Endothelial cell of hepatic sinusoid (primary cell): ENCODE results near the gene CCDC33.
"Not testable (repeated sequence)": the region's sequence is repeated elsewhere in the genome, so short reads cannot be mapped to it uniquely, and the experiment has no call there.

Source experiments
- in situ Hi-C: cut with HindIII; loops from 2 replicates; pipeline ENCODE4 v1.10.0; 2017; ENCODE audit warnings: low sequenced_read_pairs

Gene CCDC33

DNA sequence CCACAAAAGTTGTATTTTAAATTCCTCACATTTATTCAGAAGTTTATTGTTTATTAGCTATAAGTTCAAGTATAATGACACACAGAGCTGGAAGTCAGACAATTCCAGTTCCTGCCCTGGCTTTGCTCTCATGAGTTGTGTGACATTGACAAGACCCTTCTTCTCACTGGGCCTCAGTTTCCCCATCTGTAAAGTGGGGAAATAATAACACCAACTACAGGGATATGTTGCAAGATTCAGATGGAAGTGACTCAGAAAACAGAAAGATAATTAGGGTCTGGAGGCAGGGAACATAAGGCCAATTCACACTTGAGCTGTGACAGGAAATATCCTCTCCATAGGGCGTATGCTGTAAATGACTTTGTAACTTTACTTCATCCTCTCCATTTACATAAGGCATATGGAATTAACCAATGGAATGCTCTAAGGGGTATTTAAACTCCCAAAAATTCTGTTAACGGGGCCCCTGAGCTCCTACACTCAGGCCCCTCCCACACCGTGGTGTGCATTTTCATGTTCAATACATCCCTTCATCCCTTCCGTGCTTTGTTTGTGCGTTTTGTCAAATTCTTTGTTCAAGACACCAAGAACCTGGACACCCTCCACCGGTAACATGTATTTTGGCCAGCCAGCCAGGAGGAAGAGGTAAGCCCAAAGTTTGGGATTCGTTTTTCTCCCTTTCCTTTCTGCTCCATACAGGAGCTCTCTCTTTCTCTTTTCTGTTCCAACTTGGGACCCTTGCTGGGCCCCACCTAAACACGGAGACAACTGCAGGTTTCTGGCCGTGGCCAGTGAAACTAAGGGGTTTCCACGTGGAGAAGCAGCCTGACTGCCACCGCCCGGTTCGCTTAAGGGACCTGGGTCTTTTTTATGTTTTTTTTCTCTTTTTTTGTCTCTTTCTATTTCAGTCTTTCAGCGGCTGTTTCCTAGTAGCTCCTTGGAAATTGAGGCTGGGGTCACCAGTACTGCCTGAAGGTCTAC lies 114.5 kb downstream of the CCDC33 start:
- in situ Hi-C loops = no loop called here

DNA sequence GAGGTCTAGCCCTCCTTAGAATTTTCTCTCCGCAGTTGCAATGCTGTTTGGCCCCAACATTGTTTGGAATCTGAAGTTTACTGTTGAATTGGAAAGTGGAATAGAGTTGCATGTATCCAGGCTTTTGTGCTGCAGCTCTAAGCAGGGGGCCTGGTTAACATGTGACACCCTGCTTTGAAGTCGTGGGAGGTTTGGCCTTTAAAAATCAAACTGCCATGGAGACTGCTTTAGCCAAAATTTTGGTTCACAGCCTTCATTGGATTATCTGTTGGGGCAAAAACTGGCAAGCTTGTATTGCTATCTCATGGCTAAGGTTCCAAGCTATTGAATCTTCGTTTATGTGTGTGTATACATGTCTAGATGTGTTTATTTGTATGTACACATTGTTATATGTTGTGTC lies 115.5 kb downstream of the CCDC33 start:
- in situ Hi-C loops = no loop called here

DNA sequence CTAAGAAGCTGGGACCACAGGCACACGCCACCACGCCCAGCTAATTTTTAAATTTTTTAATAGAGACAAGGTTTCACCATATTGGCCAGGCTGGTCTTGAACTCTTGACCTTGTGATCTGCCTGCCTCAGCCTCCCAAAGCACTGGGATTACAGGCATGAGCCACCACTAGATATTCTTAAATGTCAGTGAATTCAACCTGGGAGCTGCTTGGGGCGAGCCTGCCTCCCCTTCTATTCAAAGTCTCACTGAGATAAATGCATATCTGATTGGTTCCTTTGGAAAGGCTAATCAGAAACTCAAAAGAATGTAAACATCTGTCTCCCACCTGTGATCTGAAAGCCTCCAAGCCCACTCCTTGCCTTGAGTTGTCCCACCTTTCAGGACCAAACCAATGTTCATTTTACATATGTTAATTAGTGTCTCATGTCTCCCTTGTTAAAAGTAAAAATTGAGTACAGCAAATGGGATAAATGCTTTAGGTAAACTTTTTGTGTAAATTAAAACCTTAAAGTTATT lies 116.3 kb downstream of the CCDC33 start:
- in situ Hi-C loops = no loop called here

DNA sequence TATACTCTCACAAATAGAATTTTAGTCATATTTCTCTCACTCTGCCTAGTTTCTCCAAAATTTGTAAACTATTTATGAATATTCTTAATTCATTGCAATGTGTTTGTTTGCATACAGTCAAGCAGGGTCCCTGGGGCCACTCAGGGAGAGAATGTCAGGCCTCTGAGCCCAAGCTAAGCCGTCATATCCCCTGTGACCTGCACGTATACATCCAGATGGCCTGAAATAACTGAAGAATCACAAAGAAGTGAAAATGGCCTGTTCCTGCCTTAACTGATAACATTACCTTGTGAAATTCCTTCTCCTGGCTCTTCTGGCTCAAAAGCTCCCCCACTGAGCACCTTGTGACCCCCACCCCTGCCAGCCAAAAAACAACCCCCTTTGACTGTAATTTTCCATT lies 117.9 kb downstream of the CCDC33 start:
- in situ Hi-C loops = not testable (repeated sequence)

DNA sequence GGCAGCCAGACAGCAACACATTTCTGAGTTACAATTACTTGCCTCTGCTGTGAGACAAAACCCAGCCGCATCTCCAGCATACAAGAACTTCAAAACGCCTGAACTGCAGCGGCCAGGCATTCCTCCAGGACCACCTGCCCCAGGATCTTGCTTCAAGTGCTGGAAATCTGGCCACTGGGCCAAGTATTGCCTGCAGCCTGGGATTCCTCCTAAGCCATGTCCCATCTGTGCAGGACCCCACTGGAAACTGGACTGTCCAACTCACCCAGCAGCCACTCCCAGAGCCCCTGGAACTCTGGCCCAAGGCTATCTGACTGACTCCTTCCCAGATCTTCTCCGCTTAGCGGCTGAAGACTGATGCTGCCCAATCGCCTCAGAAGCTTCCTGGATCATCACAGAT lies 119.9 kb downstream of the CCDC33 start:
- in situ Hi-C loops = not testable (repeated sequence)

DNA sequence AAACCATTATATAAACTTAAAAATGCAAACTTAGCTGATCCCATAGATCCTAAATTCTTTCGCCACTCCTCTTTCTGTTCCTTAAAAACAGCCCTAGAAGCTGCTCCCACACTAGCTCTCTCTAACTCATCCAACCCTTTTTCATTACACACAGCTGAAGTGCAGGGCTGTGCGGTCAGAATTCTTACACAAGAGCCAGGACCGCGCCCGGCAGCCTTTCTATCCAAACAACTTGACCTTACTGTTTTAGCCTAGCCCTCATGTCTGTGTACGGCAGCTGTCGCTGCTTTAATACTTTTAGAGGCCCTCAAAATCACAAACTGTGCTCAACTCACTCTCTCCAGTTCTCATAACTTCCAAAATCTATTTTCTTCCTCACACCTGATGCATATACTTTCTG lies 121.4 kb downstream of the CCDC33 start:
- in situ Hi-C loops = not testable (repeated sequence)

DNA sequence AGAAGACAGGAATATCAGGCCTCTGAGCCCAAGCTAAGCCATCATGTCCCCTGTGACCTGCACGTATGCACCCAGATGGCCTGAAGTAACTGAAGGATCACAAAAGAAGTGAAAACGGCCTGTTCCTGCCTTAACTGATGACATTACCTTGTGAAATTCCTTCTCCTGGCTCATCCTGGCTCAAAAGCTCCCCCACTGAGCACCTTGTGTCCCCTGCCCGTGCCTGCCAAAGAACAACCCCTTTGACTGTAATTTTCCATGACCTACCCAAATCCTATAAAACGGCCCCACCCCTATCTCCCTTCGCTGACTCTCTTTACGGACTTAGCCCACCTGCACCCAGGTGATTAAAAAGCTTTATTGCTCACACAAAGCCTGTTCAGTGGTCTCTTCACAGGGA lies 123.2 kb downstream of the CCDC33 start:
- in situ Hi-C loops = not testable (repeated sequence)

DNA sequence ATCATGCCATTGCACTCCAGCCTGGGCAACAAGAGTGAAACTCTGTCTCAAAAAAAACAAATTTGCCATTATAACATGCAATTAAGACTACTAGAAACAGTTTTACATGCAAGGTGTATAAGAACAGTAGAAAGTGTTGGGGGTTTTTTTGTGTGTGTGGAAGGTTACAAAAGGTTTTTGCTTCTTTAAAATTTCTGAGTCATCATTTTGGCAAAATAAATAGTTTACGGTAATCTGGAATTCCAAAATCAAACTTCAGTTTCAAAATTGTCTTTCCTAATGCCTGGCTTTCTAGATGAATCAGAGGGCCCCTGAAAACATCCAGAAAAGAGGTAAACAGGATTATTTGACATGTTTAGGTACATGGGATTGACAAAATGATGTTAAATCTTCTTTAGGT lies 124.7 kb downstream of the CCDC33 start:
- in situ Hi-C loops = loop anchor here (5.0 kb wide), 1 partner anchor 44 kb away; no protein-coding TSS in a partner anchor

DNA sequence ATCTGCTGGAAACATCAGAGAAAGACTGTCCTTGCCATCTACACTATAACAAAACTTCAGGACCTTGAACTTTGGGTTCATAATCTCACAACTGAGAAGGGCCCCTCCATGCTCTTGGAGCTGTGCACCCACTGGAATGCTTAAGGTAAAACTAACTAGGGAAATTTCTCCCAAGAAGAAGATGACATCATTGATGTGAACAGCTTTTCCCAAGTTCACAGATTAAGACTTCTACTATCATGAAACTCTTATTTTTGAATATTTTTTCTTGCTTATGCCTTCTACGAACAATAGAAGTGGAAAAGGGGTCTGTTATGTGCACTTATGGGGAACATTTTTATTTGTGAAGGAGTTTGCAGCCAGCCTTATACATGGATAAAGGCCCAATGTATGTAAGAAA lies 126.4 kb downstream of the CCDC33 start:
- in situ Hi-C loops = loop anchor here (5.0 kb wide), 1 partner anchor 45 kb away; no protein-coding TSS in a partner anchor

DNA sequence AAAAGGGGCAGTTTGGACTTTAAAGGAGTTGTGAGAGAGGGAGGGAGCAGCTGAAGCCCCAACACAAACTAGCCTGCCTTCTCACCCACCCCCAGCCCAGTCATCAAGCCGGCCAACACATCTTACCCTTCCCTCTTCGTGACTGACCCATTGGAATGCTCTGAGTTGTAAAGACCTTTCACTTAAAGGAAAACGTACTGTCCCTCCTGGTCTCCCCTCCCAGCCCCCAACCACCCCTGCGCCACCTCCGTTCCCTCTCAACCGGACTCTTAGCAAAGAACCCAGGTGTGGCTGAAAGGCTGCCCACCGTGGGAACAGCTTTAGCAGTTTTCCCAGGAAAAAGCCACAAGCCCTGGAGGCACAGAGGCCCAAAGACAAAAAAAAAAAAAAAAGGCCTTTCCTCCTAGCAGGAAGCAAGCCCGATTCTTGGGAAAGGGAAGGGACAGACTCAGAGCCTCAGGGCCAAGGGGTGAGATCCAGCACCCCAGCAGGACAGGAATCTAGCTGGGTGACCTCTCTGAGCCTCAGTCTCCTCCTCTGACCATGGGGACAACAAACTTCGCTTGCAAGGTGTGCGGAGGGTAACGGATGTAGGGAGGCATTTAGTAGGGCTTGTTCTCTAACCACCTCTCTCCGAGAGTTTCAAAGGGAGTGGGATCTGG lies 128.9 kb downstream of the CCDC33 start:
- in situ Hi-C loops = loop anchor here (5.0 kb wide), 1 partner anchor 48 kb away; no protein-coding TSS in a partner anchor

DNA sequence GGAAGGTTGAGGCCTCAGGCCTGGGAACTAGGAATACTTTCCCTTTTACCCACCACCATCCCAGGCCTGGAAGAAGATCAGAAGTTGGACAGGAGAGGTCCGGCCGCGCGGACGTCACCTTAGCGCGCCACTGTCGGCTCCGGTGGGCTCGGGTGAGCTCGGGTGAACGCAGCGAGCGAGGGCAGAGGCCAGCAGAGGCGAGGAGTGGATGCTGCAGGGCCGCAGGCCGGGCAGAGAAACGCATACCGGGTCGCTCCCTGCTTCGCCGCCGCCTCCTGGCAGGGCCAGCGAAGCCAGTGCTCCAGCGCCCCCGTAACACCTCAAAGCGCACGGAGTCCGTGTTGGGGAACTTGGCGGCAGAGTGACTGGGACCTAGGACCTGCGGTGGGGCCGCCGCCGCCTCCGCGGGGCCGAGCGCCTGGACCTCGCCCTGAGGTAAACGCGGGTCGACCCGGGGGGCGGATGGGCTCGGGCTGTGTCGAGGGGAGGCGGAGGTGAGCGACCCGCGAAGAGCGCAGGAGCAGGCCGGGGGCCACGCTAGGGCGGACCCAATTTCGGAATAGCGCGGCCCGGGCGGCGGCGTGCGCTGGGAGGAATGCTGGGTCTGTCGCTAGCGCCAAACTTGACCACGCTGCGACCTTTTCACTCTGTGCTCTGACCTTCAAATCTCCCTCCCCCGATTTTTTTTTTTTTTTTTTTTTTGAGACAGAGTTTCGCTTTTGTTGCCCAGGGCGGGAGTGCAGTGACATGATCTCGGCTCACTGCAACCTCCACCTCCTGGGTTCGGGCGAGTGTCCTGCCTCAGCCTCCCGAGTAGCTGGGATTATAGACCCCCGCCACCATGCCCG lies 129.7 kb downstream of the CCDC33 start:
- in situ Hi-C loops = no loop called here

DNA sequence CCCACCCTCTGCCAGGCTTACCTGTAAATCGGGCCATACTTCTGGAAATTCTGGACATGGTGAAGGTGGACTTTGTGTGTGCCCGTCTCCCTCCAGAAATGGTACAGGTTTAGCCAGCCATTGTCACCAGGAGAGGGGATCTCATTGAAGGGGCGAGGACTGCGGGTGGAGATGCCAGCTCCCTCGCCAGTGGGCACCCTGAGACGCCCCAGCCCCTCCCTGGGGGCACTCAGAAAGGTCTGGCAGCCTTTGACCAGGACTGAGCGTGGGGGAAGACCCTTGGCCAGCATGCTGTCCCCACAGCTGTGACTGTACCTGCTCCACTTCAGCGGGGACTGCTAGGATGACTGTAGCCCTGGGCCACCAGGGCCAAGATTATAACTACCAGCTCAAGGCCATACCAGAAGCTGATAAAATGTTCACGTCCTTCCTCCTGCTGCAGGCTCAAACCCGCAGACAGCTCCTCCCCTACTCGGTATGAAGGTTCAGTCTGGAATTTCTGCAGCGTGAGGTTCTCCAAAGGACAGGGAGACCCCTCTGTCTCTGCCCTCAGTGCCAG lies 131.2 kb downstream of the CCDC33 start, which contains the start of gene CYP11A1:
CYP11A1 (minus strand) TSS at position 351 of the 559 bp plus-strand sequence; CDS start at position 290, 61 bp downstream.
- in situ Hi-C loops = no loop called here

DNA sequence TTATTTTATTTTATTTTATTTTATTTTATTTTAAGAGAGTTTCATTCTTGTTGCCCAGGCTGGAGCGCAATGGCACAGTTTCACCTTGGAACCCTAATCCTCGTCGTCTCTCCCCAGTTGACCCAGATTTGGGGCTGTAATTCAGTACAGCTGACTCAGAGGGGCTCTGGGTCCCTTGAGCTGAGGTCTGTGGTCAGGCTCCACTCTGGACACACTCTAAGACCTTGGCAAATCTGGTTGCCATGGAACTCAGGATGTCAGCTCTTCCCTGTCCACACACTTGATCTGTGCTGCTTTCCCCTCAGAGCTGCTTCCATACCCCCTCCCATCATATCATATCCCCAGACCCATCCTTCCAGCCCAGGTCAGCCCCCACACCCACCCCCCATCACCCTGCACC lies 132.0 kb downstream of the CCDC33 start:
- in situ Hi-C loops = no loop called here

DNA sequence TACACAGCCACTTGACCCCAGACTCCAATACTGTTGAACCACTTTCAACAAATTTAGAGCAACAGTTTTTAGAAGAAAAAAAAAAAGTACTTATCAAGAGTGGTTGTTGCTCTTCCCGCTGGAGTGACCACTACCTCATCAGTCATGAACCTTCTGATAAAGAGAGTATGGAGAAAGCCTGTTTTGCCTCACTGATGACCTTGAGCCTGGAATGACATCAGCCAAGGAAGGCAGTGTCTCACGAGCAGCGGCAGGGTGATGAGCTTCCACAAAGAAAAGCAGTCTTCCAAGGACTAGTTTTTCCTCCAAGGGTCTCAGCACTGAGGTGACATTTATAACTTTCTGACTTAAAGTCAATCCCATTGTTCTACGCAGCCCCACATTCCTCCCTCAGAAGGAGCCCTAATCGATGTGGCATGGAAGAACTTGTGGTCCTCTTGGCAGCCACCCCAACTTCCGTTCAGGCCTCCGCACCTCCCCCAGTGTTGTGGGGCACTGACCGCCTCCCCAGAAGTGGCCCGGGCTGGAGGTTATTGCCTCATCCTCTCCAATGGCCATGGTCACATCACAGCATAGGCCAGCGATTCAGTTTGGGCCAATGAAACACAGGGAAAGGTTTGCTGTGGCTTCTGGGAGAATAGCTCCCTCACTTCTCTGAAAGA lies 133.1 kb downstream of the CCDC33 start:
- in situ Hi-C loops = no loop called here

DNA sequence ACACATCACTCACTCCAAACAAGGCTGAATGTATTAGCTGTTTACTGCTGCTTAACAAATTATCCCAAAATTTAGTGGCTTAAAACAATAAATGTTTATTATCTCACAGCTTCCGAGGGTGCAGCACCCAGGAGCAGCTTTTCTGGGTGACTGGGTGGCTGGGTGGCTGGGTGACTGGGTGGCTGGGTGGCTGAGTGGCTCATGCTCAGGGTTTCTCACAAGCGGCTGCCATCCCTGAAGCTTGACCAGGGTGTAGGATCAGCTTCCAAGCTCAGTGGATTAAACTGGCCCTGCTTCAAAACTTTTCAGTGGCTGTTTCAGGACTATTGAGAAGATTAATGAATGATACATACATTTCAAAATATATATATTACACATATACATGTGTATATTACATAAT lies 133.6 kb downstream of the CCDC33 start:
- in situ Hi-C loops = loop anchor here (5.0 kb wide), 3 partner anchors 183 to 388 kb away; no protein-coding TSS in a partner anchor

DNA sequence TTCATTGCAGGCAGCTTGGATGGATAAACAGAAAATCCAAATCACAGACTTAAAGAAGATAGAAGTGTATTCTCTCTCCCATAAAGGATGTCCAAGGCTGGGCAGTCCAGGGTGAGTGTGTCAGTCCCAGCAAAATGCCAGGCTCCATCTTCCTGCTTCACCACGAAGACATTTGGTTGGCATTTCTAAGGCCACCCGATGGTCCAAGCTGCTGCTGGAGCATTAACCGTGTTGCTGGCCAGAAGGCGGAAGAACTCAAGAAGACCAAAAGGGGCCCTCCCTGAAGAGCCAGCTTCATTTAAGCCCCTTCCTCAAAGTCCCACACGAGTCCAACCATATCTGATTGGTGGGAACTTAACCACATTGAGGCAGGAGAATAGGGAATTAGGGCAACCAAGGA lies 134.3 kb downstream of the CCDC33 start:
- in situ Hi-C loops = loop anchor here (5.0 kb wide), 3 partner anchors 182 to 387 kb away; no protein-coding TSS in a partner anchor

DNA sequence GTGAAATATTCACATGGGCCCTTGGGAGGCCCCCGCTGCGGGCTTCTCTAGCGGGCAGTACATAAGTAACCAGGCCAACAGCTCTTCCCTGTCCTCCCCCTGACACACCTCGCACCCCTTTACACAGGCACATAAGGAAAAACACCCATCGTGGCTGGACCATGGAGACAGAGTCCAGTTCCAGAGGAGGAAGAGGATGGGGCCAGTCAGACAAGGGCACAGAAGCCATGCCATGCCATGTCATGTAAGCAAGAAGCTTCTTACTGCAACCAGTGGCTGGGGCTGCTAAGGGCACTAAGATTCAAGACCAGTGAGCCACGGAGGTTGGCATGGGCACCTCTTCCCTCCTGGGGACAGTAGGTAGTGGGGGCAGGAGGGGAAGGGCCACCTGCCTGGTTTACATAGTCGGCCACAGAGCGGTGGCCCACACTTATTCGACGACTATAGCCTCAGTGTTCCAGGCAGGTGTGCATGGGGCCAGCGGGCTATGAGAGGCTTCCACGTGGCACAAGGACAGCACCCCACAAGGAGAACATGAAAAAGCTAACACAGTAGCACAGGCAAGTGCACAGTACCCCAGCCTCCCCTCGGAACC lies 137.0 kb downstream of the CCDC33 start:
- in situ Hi-C loops = loop anchor here (5.0 kb wide), 3 partner anchors 179 to 384 kb away; no protein-coding TSS in a partner anchor

DNA sequence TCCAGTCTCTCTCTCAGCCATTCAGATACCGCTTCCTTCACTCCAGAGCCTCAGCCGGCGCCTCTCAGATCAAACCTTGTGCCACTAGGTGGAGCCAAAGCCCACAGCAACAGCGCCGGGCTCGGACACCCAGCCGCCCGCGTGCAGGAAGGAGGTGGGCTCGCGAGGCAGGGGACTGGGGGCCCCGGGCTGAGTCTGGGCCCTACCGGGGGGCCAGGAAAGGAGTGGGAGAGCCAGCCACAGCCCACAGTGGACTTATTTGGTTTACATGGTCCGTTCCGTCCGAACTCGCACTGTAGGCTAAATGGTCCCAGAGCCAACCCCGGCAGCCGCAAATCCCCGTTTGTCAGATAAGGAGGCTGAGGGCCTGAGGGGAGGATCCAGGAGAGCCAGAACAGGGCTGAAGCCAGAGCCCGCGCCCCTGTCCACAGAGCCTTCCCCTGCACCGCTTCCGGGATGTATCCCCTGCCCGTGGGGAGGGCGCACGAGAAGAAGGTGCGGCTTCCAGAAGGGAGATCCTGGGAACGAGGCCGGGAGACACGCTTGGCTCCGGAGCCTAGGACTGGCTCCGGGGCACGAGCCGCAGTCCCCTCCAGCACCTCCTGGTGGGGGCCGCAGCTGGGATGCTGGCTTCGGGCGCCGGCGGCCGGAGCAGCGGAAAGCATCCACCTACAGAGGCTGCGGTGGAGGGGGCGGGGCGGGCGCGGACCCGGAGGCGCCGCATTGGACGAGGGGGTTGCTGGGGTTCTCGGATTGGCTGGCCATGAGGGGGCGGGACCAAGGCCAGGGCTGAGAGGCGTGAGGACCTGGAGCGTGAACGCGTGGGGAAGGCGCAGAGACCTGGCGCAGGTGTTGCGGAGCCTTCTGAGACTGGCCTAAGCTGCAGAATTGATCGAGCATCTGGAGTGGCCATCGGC lies 137.9 kb downstream of the CCDC33 start:
- in situ Hi-C loops = loop anchor here (5.0 kb wide), 3 partner anchors 178 to 383 kb away; no protein-coding TSS in a partner anchor
